Lower leg skin (tissue), 3 donors: ENCODE data around the gene AUTS2.

ENCODE experiments used
- POLR2A ChIP-seq, 2 donors: fragments of 450-650 bp; IDR thresholded peaks; one replicate each; pipeline ENCODE4 v1.6.1; 2016 to 2017; ENCODE audit warnings: antibody characterized with exemption in 2 of 2, mild to moderate bottlenecking in 1 of 2, moderate library complexity in 1 of 2
- TF ChIP-seq, protein P1 (sequence below), 3 donors: fragments of 450-650 bp; IDR thresholded peaks; one replicate each; pipeline ENCODE4 v1.5.1; 2016; ENCODE audit warnings: antibody characterized with exemption in 3 of 3, mild to moderate bottlenecking in 3 of 3, moderate library complexity in 2 of 3

- TF ChIP-seq, protein P1, sequence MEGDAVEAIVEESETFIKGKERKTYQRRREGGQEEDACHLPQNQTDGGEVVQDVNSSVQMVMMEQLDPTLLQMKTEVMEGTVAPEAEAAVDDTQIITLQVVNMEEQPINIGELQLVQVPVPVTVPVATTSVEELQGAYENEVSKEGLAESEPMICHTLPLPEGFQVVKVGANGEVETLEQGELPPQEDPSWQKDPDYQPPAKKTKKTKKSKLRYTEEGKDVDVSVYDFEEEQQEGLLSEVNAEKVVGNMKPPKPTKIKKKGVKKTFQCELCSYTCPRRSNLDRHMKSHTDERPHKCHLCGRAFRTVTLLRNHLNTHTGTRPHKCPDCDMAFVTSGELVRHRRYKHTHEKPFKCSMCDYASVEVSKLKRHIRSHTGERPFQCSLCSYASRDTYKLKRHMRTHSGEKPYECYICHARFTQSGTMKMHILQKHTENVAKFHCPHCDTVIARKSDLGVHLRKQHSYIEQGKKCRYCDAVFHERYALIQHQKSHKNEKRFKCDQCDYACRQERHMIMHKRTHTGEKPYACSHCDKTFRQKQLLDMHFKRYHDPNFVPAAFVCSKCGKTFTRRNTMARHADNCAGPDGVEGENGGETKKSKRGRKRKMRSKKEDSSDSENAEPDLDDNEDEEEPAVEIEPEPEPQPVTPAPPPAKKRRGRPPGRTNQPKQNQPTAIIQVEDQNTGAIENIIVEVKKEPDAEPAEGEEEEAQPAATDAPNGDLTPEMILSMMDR (IDR thresholded peaks at IDR 0.05): no peak
- no peak for TF ChIP-seq POLR2A (IDR thresholded peaks at IDR 0.05)
These were observed 323.9 kb downstream of the AUTS2 start for GRCh38 chr7:69922026-69922803.
